Peyer's patch (tissue), 4 donors: ENCODE data around the gene MAGEB10.

ENCODE experiments used
- CTCF ChIP-seq, 6 experiments: fragments of 450-650 bp in 4 of 6; fragments of 200-600 bp in 2 of 6; sonication (generic) in 1 of 6; IDR thresholded peaks; one replicate each; pipeline ENCODE4 v1.5.1; 2017 to 2019; ENCODE audit warnings: antibody characterized with exemption in 6 of 6, mild to moderate bottlenecking in 3 of 6, moderate library complexity in 1 of 6
- POLR2A ChIP-seq, 2 donors: fragments of 450-650 bp; IDR thresholded peaks; one replicate each; pipeline ENCODE4 v1.5.1; 2017; ENCODE audit warnings: antibody characterized with exemption in 2 of 2, mild to moderate bottlenecking in 2 of 2, moderate library complexity in 2 of 2

- TF ChIP-seq CTCF (IDR thresholded peaks at IDR 0.05) (no peak), POLR2A (IDR thresholded peaks at IDR 0.05) (no peak)
These were observed at the start of gene MAGEB10 for GRCh38 chrX:27807690-27808089.
